Loucy (cell line): ENCODE data around the gene GNAS-AS1.

Experiments
- H2AFZ ChIP-seq: fragments of 200-600 bp; sonication (generic); 2 replicates; pipeline ENCODE4 v1.6.0; 2016; ENCODE audit warnings: antibody characterized with exemption, mild to moderate bottlenecking, low read length, moderate library complexity
- H3F3A ChIP-seq: fragments of 200-600 bp; 2 replicates; pipeline ENCODE4 v1.6.0; 2016; ENCODE audit warnings: antibody characterized with exemption, low read depth, mild to moderate bottlenecking
- H3K27me3 ChIP-seq: fragments of 200-600 bp; sonication (generic); 2 replicates; pipeline ENCODE4 v1.6.1; 2014; ENCODE audit warnings: low read length, mild to moderate bottlenecking; ENCODE audit not compliant: insufficient read depth, poor library complexity, severe bottlenecking
- H3K36me3 ChIP-seq: fragments of 200-600 bp; sonication (generic); 2 replicates; pipeline ENCODE4 v1.6.1; 2016; ENCODE audit warnings: low read length; ENCODE audit not compliant: insufficient read depth
- H3K4me1 ChIP-seq: fragments of 200-600 bp; sonication (generic); 2 replicates; pipeline ENCODE4 v1.5.1; 2014; ENCODE audit warnings: low read length, mild to moderate bottlenecking; ENCODE audit not compliant: insufficient read depth, poor library complexity, severe bottlenecking
- H3K4me2 ChIP-seq: fragments of 200-600 bp; sonication (generic); 2 replicates; pipeline ENCODE4 v1.6.0; 2014; ENCODE audit warnings: antibody characterized with exemption, low read length, low read depth, mild to moderate bottlenecking; ENCODE audit not compliant: poor library complexity, severe bottlenecking
- H3K4me3 ChIP-seq: fragments of 200-600 bp; sonication (generic); 2 replicates; pipeline ENCODE4 v1.5.1; 2014; ENCODE audit warnings: low read length, mild to moderate bottlenecking, mixed read lengths; ENCODE audit not compliant: poor library complexity, severe bottlenecking
- H3K79me2 ChIP-seq: fragments of 200-600 bp; sonication (generic); 2 replicates; pipeline ENCODE4 v1.6.1; 2014; ENCODE audit warnings: low read length; ENCODE audit not compliant: insufficient read depth
- H3K9ac ChIP-seq: fragments of 200-600 bp; sonication (generic); 2 replicates; pipeline ENCODE4 v1.6.0; 2014; ENCODE audit warnings: mild to moderate bottlenecking, low read depth, low read length, moderate library complexity; ENCODE audit not compliant: poor library complexity, severe bottlenecking
- H3K9me2 ChIP-seq: fragments of 200-600 bp; sonication (generic); replicated peaks from 2 replicates; pipeline ENCODE4 v1.6.1; 2016; ENCODE audit warnings: low read depth, low read length, mixed read lengths
- H3K9me3 ChIP-seq: fragments of 200-600 bp; sonication (generic); 2 replicates; pipeline ENCODE4 v1.6.1; 2014; ENCODE audit warnings: mild to moderate bottlenecking, antibody characterized with exemption, low read length, low read depth; ENCODE audit not compliant: insufficient read depth
- H4K20me1 ChIP-seq: fragments of 200-600 bp; sonication (generic); 2 replicates; pipeline ENCODE4 v1.6.0; 2014; ENCODE audit warnings: antibody characterized with exemption, low read length, mild to moderate bottlenecking; ENCODE audit not compliant: insufficient read depth, poor library complexity, severe bottlenecking
- CTCF ChIP-seq: fragments of 200-600 bp; sonication (generic); conservative IDR thresholded peaks from 2 replicates; pipeline ENCODE4 v1.5.1; 2014; ENCODE audit warnings: mild to moderate bottlenecking, antibody characterized with exemption, low read length
- EZH2phosphoT487 ChIP-seq: fragments of 200-600 bp; IDR thresholded peaks from 2 replicates; pipeline ENCODE4 v1.6.1; 2018; ENCODE audit warnings: antibody characterized with exemption, mild to moderate bottlenecking, moderate library complexity, borderline replicate concordance

Gene GNAS-AS1

GRCh38 chr20:58825450-58825849 is 25.3 kb downstream of the GNAS-AS1 start:
- Histone ChIP-seq H3K4me2 (no peak overlapping the region), H3K9ac (no peak overlapping the region), H3K9me2 (no peaks in the 10 kb centered on the region), H3K9me3 (no peaks in the 10 kb centered on the region), H3K4me1 (no peaks in the 10 kb centered on the region), H3F3A (no peaks in the 10 kb centered on the region), H3K27me3 (no peaks in the 10 kb centered on the region), H4K20me1 (no peaks in the 10 kb centered on the region), H3K4me3 (no peak overlapping the region), H2AFZ (no peak overlapping the region), H3K36me3 (no peaks in the 10 kb centered on the region), H3K79me2 (no peaks in the 10 kb centered on the region)
- TF ChIP-seq CTCF (no peak), EZH2phosphoT487 (no peak)

- Histone ChIP-seq H3K9me3 (no peaks in the 10 kb centered on the region), H3K27me3 (no peaks in the 10 kb centered on the region), H3K4me1 (no peaks in the 10 kb centered on the region), H3K36me3 (no peaks in the 10 kb centered on the region), H2AFZ (no peak overlapping the region), H3K4me3 (no peak overlapping the region), H3K4me2 (no peak overlapping the region), H3K79me2 (no peaks in the 10 kb centered on the region), H4K20me1 (no peaks in the 10 kb centered on the region), H3K9ac (no peak overlapping the region), H3K9me2 (no peaks in the 10 kb centered on the region), H3F3A (no peaks in the 10 kb centered on the region)
- no peak for TF ChIP-seq EZH2phosphoT487
- TF ChIP-seq CTCF: no peak
Observed at GRCh38 chr20:58824843-58825242, 25.9 kb downstream of the GNAS-AS1 start.

GRCh38 chr20:58822748-58823730 is 27.7 kb downstream of the GNAS-AS1 start:
- Histone ChIP-seq H3F3A (no peaks in the 10 kb centered on the region), H3K9me2 (no peaks in the 10 kb centered on the region), H3K79me2 (no peaks in the 10 kb centered on the region), H3K27me3 (no peaks in the 10 kb centered on the region), H3K4me2 (no peak overlapping the region), H4K20me1 (no peaks in the 10 kb centered on the region), H3K36me3 (no peaks in the 10 kb centered on the region), H3K4me3 (no peak overlapping the region), H3K4me1 (no peaks in the 10 kb centered on the region), H2AFZ (no peak overlapping the region), H3K9ac (no peak overlapping the region), H3K9me3 (no peaks in the 10 kb centered on the region)
- TF ChIP-seq EZH2phosphoT487 (no peak), CTCF (no peak)
